Measurements from ENCODE around the gene MYO1G.

DNA sequence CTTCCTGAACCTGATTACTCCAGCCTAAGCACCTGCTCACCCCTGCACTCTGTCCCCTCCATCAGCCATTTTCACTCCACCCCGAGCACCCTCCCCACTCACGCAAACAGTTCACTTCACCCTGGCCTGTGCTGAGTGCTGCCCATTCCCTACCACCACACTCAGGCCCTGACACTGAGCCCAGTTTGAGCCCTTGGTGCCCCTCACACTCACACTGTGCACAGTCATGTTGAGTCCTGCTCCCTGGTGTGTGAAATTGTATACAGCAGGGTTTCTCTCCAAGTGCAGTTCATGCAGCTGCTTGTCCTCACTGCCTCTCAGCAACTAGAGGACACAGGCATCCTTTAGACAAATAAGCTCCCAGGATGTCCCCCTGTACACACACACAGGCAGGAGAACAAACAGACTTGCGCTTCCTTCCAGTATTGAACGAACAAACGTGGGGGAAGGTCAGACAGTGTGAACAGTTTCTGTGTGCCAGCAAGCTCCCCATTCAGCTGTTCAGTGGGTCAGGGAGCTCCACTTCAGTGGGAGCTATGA, 6.8 kb downstream of the MYO1G start:
- TF ChIP-seq, protein P1, sequence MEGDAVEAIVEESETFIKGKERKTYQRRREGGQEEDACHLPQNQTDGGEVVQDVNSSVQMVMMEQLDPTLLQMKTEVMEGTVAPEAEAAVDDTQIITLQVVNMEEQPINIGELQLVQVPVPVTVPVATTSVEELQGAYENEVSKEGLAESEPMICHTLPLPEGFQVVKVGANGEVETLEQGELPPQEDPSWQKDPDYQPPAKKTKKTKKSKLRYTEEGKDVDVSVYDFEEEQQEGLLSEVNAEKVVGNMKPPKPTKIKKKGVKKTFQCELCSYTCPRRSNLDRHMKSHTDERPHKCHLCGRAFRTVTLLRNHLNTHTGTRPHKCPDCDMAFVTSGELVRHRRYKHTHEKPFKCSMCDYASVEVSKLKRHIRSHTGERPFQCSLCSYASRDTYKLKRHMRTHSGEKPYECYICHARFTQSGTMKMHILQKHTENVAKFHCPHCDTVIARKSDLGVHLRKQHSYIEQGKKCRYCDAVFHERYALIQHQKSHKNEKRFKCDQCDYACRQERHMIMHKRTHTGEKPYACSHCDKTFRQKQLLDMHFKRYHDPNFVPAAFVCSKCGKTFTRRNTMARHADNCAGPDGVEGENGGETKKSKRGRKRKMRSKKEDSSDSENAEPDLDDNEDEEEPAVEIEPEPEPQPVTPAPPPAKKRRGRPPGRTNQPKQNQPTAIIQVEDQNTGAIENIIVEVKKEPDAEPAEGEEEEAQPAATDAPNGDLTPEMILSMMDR (IDR thresholded peaks at IDR 0.05) = no peak
- no peak for TF ChIP-seq POLR2A (IDR thresholded peaks at IDR 0.05)

Data from esophagus squamous epithelium (tissue), 4 donors.